ENCODE data around the gene NHSL1.

- TF ChIP-seq CTCF (IDR thresholded peaks at IDR 0.05) = no peak
- no peak for TF ChIP-seq POLR2A (IDR thresholded peaks at IDR 0.05)
Observed at GRCh38 chr6:138421608-138422007, 77.7 kb downstream of the NHSL1 start.
